Measurements from ENCODE around the gene SCGB3A1.

Gene SCGB3A1

DNA sequence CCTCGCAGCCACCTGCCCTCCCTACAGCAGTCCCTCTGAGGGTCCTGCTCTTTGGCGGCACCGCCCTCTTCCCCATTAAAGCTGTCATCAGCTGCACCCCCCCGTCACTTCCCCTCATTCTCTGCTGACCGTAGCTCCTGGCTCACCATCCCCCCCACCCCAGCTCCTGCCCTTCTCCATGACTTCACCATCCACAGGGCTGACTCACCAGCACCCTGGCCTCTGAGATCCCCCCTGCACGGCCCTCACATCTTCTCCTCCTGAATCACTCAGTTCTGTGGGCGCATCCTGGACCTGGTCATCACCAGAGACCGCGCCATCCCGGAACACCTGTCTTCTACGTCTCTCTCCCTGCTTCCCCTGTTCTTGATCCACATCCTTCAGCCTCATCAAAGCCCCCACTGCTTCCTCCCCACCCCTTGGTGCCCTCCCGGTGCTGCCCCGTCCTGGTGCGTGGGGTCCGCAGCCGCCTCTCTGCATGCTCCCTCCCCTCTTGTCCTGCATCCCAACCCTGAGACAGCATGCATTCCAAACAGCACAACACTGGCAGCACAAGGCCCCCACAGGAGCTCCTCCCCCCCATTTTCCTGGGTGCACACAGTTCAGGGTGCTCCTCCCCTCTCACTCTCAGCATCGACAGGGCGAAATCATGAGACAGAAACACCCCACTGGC, 45.2 kb upstream of the SCGB3A1 start:
- Histone ChIP-seq H3K18ac (ENCODE audit: low read length) (no peak overlapping the region), H4K8ac (ENCODE audit: low read depth, low read length) (no peak overlapping the region), H3K4me1 (ENCODE audit: control insufficient read depth, low read depth, low read length) (no peaks in the 10 kb centered on the region), H2BK5ac (ENCODE audit: low read length) (no peak overlapping the region), H4K5ac (ENCODE audit: low read length) (no peak overlapping the region), H3K9ac (ENCODE audit: low read length) (no peak overlapping the region), H3K36me3 (ENCODE audit: control insufficient read depth, insufficient read depth, low read length) (no peaks in the 10 kb centered on the region), H3K4me3 (ENCODE audit: low read length) (no peak overlapping the region), H3K23ac (ENCODE audit: low read length) (no peak overlapping the region), H3K79me1 (ENCODE audit: low read length) (no peaks in the 10 kb centered on the region), H2BK120ac (ENCODE audit: low read depth, low read length) (no peak overlapping the region), H3K27ac (ENCODE audit: low read depth, low read length) (no peak overlapping the region), H2AK5ac (ENCODE audit: low read length) (no peak overlapping the region), H3K56ac (ENCODE audit: low read length) (no peak overlapping the region), H2BK15ac (replicated peaks; ENCODE audit: low read depth) (no peak overlapping the region), H3K27me3 (ENCODE audit: insufficient read depth, low read length, poor library complexity) (no peaks in the 10 kb centered on the region), H3K79me2 (ENCODE audit: control insufficient read depth, insufficient read depth, low read length) (no peaks in the 10 kb centered on the region), H3K4ac (ENCODE audit: low read depth, low read length) (no peak overlapping the region), H3K4me2 (ENCODE audit: low read length) (no peak overlapping the region)
- DNase-seq, result no peak
- no CpG with 5 or more reads among the region's 18 CpGs for WGBS (ENCODE audit: extremely low coverage, insufficient coverage, low lambda C conversion rate)

DNA sequence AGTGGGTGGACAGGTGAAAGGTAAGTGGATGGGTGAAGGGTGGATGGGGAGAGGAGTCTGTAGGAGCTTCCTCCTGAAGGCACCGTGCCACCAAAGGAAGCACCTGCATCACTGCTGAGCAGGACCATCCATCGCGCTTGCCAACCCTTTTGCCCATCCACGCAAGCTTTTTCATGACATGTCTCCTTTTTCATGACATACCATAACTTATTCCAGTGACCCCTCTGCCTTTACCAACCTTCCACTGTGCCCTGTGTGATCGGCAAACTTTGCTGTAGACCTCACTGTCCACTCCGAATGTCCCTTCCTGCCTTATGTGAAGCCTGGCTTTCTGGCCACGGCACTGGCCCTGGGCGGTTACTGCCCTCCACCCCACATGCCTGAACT, 44.7 kb upstream of the SCGB3A1 start:
- no peak overlapping the region for H3K56ac ChIP-seq (ENCODE audit: low read length)
- WGBS (ENCODE audit: extremely low coverage, insufficient coverage, low lambda C conversion rate), result no CpG with 5 or more reads among the region's 8 CpGs
- no peak overlapping the region for H3K4me3 ChIP-seq (ENCODE audit: low read length)
- no peak overlapping the region for H4K8ac ChIP-seq (ENCODE audit: low read depth, low read length)
- no peak overlapping the region for H3K4me2 ChIP-seq (ENCODE audit: low read length)
- no peaks in the 10 kb centered on the region for H3K79me2 ChIP-seq (ENCODE audit: control insufficient read depth, insufficient read depth, low read length)
- H3K27me3 ChIP-seq (ENCODE audit: insufficient read depth, low read length, poor library complexity), result no peaks in the 10 kb centered on the region
- H2AK5ac ChIP-seq (ENCODE audit: low read length), result no peak overlapping the region
- no peaks in the 10 kb centered on the region for H3K36me3 ChIP-seq (ENCODE audit: control insufficient read depth, insufficient read depth, low read length)
- H3K4ac ChIP-seq (ENCODE audit: low read depth, low read length), result no peak overlapping the region
- no peak overlapping the region for H3K9ac ChIP-seq (ENCODE audit: low read length)
- H3K23ac ChIP-seq (ENCODE audit: low read length), result no peak overlapping the region
- H3K18ac ChIP-seq (ENCODE audit: low read length), result no peak overlapping the region
- H2BK15ac ChIP-seq (replicated peaks; ENCODE audit: low read depth), result no peak overlapping the region
- H3K4me1 ChIP-seq (ENCODE audit: control insufficient read depth, low read depth, low read length), result no peaks in the 10 kb centered on the region
- H2BK5ac ChIP-seq (ENCODE audit: low read length), result no peak overlapping the region
- H3K79me1 ChIP-seq (ENCODE audit: low read length), result no peaks in the 10 kb centered on the region
- no peak overlapping the region for H2BK120ac ChIP-seq (ENCODE audit: low read depth, low read length)
- H3K27ac ChIP-seq (ENCODE audit: low read depth, low read length), result no peak overlapping the region
- H4K5ac ChIP-seq (ENCODE audit: low read length), result no peak overlapping the region
- DNase-seq, result no peak

DNA sequence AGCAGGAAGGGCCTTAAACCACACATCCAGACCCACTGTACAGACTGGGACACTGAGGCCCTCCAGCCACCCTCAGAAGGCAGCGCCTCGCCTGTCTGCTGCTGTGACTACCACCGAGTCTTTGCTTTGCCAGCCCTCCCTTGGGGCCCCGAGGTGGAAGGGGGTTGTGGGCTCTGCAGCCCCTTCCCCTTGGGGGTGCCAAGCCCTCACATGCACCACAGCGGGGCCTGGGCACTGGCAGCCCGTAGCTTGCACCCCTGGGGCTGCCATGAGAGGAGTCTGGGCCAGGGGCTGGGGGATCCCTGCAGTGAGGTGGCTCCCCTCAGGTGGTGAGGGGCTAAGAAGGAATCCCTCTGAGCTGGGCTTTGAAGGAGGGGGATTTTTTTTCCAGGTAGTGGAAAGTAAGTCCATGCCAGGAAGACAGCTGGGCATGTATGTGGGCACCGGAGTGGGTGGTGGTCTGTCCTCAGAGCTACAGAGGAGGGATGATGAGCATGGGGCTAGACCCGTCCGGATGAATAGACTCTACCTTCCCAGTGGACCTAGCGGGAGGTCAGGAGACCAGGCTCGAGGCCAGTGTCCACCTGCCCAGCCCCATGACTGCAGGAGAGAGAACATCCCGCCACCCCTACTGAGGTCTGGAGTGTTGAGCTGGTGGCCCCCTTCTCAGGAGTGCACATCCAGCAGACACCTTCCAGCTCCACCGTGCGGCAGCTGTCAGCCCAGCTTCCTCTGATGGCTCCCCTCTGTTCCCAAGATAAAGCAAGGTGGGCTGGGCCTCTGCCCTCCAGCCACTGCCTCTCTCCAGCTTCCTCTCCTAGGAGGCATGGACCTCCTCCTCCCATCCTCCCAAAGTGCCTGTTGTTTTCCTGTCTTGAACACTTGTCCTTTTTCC, 42.2 kb upstream of the SCGB3A1 start:
- Histone ChIP-seq H3K18ac (ENCODE audit: low read length) (no peak overlapping the region), H2AK5ac (ENCODE audit: low read length) (no peak overlapping the region), H2BK120ac (ENCODE audit: low read depth, low read length) (no peak overlapping the region), H3K23ac (ENCODE audit: low read length) (no peak overlapping the region), H3K27ac (ENCODE audit: low read depth, low read length) (no peak overlapping the region), H2BK5ac (ENCODE audit: low read length) (no peak overlapping the region), H3K36me3 (ENCODE audit: control insufficient read depth, insufficient read depth, low read length) (no peaks in the 10 kb centered on the region), H3K9ac (ENCODE audit: low read length) (no peak overlapping the region), H3K4me1 (ENCODE audit: control insufficient read depth, low read depth, low read length) (no peaks in the 10 kb centered on the region), H3K4ac (ENCODE audit: low read depth, low read length) (no peak overlapping the region), H3K79me2 (ENCODE audit: control insufficient read depth, insufficient read depth, low read length) (no peaks in the 10 kb centered on the region), H3K27me3 (ENCODE audit: insufficient read depth, low read length, poor library complexity) (no peaks in the 10 kb centered on the region), H4K5ac (ENCODE audit: low read length) (no peak overlapping the region), H2BK15ac (replicated peaks; ENCODE audit: low read depth) (no peak overlapping the region), H3K4me3 (ENCODE audit: low read length) (no peak overlapping the region), H3K56ac (ENCODE audit: low read length) (no peak overlapping the region), H4K8ac (ENCODE audit: low read depth, low read length) (no peak overlapping the region), H3K79me1 (ENCODE audit: low read length) (no peaks in the 10 kb centered on the region), H3K4me2 (ENCODE audit: low read length) (no peak overlapping the region)
- WGBS (ENCODE audit: extremely low coverage, insufficient coverage, low lambda C conversion rate), result no CpG with 5 or more reads among the region's 14 CpGs
- no peak for DNase-seq

DNA sequence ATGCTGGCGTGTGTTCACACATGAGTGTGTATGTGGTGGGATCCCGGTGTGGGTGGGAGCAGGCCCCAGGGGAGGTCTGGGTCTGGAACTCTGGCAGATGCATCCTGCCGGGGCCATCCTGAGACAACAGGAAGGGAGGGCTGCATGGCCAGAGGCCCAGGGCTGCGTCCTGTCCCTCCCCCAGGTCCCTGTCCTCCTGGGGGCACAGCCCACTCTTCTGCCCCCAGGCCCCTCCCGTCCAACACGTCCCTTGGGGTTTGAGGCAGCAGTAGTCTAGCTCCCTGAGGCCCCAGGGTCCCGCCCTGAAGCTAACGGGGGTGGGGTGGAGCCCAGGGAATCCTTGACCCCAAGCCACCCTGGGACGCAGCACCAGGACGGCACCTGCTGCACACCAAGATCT, 41.5 kb upstream of the SCGB3A1 start:
- no peak overlapping the region for H3K18ac ChIP-seq (ENCODE audit: low read length)
- no peaks in the 10 kb centered on the region for H3K27me3 ChIP-seq (ENCODE audit: insufficient read depth, low read length, poor library complexity)
- H3K79me1 ChIP-seq (ENCODE audit: low read length), result no peaks in the 10 kb centered on the region
- no peak overlapping the region for H4K8ac ChIP-seq (ENCODE audit: low read depth, low read length)
- H3K23ac ChIP-seq (ENCODE audit: low read length), result no peak overlapping the region
- no peak overlapping the region for H3K4me3 ChIP-seq (ENCODE audit: low read length)
- no peak overlapping the region for H2BK15ac ChIP-seq (replicated peaks; ENCODE audit: low read depth)
- DNase-seq, result no peak
- no peak overlapping the region for H3K27ac ChIP-seq (ENCODE audit: low read depth, low read length)
- WGBS (ENCODE audit: extremely low coverage, insufficient coverage, low lambda C conversion rate), result no CpG with 5 or more reads among the region's 10 CpGs
- no peak overlapping the region for H3K4me2 ChIP-seq (ENCODE audit: low read length)
- H2BK5ac ChIP-seq (ENCODE audit: low read length), result no peak overlapping the region
- H3K36me3 ChIP-seq (ENCODE audit: control insufficient read depth, insufficient read depth, low read length), result no peaks in the 10 kb centered on the region
- no peak overlapping the region for H2AK5ac ChIP-seq (ENCODE audit: low read length)
- H3K79me2 ChIP-seq (ENCODE audit: control insufficient read depth, insufficient read depth, low read length), result no peaks in the 10 kb centered on the region
- no peak overlapping the region for H3K9ac ChIP-seq (ENCODE audit: low read length)
- no peak overlapping the region for H3K56ac ChIP-seq (ENCODE audit: low read length)
- H3K4ac ChIP-seq (ENCODE audit: low read depth, low read length), result no peak overlapping the region
- H4K5ac ChIP-seq (ENCODE audit: low read length), result no peak overlapping the region
- H2BK120ac ChIP-seq (ENCODE audit: low read depth, low read length), result no peak overlapping the region
- no peaks in the 10 kb centered on the region for H3K4me1 ChIP-seq (ENCODE audit: control insufficient read depth, low read depth, low read length)

DNA sequence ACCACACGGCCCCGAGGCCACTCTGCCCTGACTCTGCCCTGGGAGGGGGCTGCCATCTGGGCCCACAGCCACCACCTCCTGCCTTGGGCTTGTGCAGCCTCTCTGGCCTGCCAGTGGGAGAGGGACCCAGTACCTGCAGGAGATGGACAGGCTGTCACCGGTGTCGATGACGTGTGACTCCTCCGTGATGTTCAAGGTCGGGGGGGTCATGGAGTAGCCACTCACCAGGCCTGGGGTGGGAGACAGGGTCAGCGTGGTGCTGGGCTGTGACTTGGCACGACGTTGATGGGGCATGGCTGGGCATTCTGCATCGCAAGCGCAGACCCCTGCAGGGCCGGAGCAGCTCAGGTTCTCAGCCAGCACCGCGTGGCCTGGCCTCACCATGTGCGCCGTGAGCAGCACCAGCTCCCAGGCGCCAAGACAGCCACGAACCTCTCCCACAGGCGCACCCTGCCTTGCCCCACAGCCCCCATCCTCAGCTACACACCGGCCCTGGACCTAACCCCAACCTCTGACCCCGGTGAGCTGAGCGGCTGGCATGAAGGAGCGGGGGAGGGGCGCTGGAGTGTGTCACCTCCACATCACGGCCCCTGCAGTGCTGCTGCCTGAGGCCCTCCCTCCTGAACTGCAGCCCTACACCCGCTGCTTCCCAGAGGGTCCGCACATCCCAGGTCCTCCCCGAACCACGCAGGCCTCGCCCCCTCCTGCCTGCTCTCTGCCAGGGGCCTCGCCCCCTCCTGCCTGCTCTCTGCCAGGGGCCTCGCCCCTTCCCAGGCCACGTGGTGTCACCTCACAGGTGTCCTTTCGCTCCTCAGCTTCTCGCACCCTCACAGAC, 40.5 kb upstream of the SCGB3A1 start:
- H3K9ac ChIP-seq (ENCODE audit: low read length), result no peak overlapping the region
- no peak overlapping the region for H3K4ac ChIP-seq (ENCODE audit: low read depth, low read length)
- no peak overlapping the region for H2BK120ac ChIP-seq (ENCODE audit: low read depth, low read length)
- no peak overlapping the region for H3K4me3 ChIP-seq (ENCODE audit: low read length)
- no CpG with 5 or more reads among the region's 36 CpGs for WGBS (ENCODE audit: extremely low coverage, insufficient coverage, low lambda C conversion rate)
- DNase-seq, result no peak
- H2AK5ac ChIP-seq (ENCODE audit: low read length), result no peak overlapping the region
- H3K23ac ChIP-seq (ENCODE audit: low read length), result no peak overlapping the region
- H3K4me1 ChIP-seq (ENCODE audit: control insufficient read depth, low read depth, low read length), result no peaks in the 10 kb centered on the region
- H2BK5ac ChIP-seq (ENCODE audit: low read length), result no peak overlapping the region
- H4K5ac ChIP-seq (ENCODE audit: low read length), result no peak overlapping the region
- H3K79me1 ChIP-seq (ENCODE audit: low read length), result no peaks in the 10 kb centered on the region
- H2BK15ac ChIP-seq (replicated peaks; ENCODE audit: low read depth), result no peak overlapping the region
- no peaks in the 10 kb centered on the region for H3K27me3 ChIP-seq (ENCODE audit: insufficient read depth, low read length, poor library complexity)
- H3K27ac ChIP-seq (ENCODE audit: low read depth, low read length), result no peak overlapping the region
- no peak overlapping the region for H3K4me2 ChIP-seq (ENCODE audit: low read length)
- H3K56ac ChIP-seq (ENCODE audit: low read length), result no peak overlapping the region
- no peaks in the 10 kb centered on the region for H3K36me3 ChIP-seq (ENCODE audit: control insufficient read depth, insufficient read depth, low read length)
- H4K8ac ChIP-seq (ENCODE audit: low read depth, low read length), result no peak overlapping the region
- H3K79me2 ChIP-seq (ENCODE audit: control insufficient read depth, insufficient read depth, low read length), result no peaks in the 10 kb centered on the region
- H3K18ac ChIP-seq (ENCODE audit: low read length), result no peak overlapping the region

All from mesendoderm (in vitro differentiated cells).